Activated CD8-positive, alpha-beta memory T cell treated with anti-CD3 and anti-CD28 coated beads, Interleukin-2, amount 50 U/mL, for 48 hours (primary cell): ENCODE data around the gene STRADB.
"Not testable (repeated sequence)": the region's sequence is repeated elsewhere in the genome, so short reads cannot be mapped to it uniquely, and the experiment has no call there.

Experiments used
- DNase-seq: peaks from one replicate; pipeline ENCODE4 v3.0.0-alpha.2; 2020

Gene STRADB

DNA sequence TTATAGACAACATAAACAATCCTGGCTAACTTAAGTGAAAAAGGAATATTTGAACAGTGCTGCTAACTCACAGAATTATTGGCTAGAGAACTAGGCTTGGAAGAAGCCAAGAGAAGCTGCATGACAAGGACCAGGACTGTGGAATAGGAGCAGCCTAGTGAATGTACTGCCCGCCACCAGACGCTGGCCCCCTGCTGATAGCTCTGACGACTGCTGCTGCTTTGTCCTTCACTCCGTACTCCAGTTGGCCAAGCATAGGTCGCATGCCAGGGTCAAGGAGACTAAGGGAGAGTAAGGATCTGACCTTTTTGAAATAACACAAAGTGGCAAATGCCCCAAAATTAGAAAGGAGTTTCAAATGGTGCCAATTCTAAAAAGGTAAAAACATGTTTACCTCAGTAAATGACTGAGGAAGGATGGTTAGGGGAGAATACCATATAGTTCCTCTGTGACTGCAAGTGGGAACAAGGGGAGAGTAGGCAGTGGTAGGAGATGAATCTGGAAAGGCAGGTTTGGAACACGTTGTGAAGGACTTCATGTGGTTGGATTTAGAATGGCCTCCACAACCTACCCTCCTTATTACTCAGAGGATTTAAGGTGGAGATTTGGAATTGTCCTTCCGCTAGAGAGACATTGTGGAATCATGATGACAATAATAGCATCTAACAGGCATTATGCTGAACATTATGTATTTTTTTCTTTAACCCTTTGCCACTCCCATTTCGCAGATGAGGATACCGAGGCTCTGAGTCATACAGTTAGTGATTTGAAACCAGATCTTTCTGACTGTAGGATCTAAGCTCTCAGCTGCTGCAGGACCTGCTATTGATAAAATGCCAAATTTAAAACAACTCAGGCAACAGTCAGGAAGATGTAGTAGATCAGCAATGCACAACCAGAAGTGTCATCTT lies 19.5 kb downstream of the STRADB start:
- DNase-seq = no peak

GRCh38 chr2:201471732-201472393 lies 20.3 kb downstream of the STRADB start:
- no peak for DNase-seq

- DNase-seq = no peak
Observed at GRCh38 chr2:201472411-201472810, 20.9 kb downstream of the STRADB start.

DNA sequence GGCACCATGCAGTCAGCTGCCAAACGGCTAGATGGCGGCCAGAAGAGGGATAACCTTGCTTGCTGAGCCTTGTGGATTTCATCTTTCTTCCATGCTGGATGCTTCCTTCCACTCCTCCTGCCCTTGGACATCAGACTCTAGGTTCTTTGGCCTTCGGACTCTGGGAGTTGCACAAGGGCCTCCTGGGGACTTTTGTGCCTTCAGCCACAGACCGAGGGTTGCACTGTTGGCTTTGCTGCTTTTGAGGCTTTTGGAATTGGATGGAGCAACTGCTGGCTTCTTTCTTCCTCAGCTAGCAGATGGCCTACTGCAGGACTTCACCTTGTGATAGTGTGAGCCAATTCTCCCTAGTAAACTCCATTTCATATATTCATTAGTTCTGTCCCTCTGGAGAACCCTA lies 31.0 kb downstream of the STRADB start:
- DNase-seq = no peak

DNA sequence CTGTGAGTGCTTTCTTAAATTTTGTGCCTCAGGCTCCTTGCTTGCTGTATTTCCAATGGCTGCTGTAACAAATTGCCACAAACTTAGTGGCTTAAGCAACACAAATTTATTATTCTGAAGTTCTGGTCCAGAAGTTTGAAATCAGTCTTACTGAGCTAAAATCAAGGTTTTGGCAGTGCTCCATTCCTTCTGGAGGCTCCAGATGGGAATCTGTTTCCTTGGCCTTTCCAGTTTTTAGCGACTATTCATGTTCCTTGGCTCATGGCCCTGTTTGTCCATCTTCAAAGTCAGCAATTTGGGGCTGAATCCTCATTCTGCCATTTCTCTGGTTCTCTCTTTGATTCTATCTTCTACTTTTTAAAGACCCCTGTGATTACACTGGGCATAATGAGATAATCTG lies 31.8 kb downstream of the STRADB start:
- no peak for DNase-seq

GRCh38 chr2:201483758-201484157 lies 32.2 kb downstream of the STRADB start:
- not testable (repeated sequence) for DNase-seq

- DNase-seq = no peak
Observed at GRCh38 chr2:201484805-201485204, 33.3 kb downstream of the STRADB start.

GRCh38 chr2:201490291-201490690 lies 38.8 kb downstream of the STRADB start:
- DNase-seq = no peak

DNA sequence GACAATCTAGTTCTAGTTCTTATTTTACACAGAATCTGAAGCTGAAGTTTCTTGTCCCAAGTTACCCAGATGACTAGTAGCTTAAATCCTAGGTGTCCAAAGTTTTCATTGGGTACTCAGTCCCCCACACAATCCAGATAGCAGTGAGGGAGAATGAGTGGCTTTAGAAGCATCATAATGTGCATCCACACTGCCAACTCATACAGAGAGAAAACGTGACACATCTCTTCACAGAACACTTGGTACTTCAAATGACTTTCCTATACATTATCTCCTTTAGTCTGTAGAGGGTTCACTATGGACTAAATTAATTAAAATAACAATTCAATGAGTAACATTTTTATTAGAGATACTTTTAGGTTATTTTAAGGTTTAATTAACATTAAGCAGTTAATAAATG lies 45.2 kb downstream of the STRADB start:
- DNase-seq = no peak

DNA sequence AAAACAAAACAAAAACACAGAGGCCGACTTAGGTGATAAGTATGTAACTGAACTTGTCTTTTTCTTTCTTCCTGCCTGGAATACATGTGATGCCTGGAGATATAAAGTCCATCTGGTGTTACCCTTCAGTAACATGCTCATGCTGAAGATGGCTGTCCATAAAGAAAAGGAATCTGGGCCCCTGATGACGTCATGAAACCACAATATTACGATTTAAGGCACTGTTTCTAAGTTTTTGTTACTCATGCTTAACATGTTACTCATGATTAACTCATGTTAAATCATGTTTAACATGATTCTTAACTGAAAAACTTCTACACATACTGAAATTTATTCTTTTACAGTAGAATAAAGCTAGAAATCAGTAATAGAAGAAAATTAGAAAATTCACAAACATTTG lies 49.0 kb downstream of the STRADB start:
- DNase-seq = no peak

- no peak for DNase-seq
Observed at GRCh38 chr2:201502713-201503112, 51.2 kb downstream of the STRADB start.

- DNase-seq = no peak
Observed at GRCh38 chr2:201507725-201508124, 56.2 kb downstream of the STRADB start.

DNA sequence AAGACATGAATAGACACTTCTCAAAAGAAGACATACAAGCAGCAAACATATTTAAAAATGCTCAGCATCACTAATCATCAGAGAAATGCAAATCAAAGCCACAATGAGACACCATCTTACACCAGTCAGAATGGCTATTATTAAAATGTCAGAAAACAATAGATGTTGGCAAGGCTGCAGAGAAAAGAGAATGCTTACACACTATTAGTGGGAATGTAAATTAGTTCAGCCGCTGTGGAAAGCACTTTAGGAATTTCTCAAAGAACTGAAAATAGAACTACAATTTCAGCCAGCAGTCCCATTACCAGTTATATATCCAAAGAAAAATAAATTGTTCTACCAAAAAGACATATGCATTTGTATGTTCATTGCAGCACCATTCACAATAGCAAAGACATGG lies 61.7 kb downstream of the STRADB start:
- no peak for DNase-seq

DNA sequence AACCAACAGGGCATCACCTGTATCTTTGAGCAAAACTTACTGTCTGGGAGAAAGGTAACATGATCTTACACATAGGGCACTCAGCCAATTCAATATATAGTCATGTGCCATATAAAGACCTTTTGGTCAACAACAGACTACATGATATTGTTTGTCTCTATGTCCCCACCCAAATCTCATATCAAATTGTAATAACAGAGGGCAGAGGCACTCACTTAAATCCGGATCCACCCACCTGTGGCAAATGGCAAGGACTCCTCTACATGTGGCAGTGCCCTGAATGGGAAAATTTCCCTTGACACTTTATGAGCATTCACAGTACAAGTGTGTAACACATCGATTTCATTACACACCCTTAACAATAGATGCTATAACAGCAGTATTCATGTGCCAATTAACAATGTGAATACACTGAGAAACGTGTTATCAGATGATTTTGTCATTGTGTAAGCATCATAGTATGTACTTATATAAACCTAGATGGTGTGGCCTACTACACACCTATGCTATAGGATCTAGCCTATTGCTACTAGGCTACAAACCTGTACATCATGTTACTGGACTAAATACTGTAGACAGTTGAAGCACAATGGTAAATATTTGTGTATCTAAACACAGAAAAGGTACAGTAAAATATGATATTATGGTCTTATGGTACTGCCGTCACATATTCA lies 64.2 kb downstream of the STRADB start:
- no peak for DNase-seq

GRCh38 chr2:201517094-201517493 lies 65.6 kb downstream of the STRADB start:
- DNase-seq = no peak

DNA sequence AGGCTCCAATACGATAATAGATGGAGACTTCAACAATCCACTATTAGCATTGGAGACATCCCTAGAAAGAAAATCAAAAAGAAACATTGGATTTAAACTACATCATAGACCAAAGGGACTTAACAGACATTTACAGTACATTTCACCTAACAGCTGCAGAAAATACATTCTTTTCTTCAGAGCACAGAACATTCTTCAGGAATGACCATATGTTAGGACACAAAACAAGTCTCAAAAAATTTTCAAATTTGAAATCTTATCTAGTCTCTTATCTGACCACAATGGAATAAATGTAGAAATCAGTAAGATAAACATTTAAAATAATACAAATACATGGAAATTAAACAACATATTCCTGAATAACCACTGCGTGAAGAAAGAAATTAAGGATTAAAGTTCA lies 68.7 kb downstream of the STRADB start:
- DNase-seq = no peak

DNA sequence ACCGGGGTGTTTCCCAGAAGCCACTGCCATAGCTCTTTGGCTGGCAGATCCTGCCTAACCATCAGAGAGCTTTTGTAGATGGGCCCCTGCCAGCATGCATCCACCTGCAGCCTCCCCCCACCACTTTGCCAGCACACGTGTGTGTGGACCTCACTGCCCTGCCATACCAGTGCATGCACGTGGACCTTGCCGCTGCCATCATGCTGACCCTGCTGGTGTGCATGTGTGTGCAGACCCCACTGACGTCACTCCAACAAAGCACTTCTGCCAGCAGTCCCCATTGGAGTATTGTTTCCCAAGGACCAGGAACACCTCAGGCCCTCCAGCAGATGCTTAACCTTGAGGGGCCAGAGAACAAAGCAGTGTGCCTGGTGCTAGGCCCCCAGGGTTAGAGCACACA lies 71.4 kb downstream of the STRADB start:
- DNase-seq = no peak

GRCh38 chr2:201523506-201523905 lies 72.0 kb downstream of the STRADB start:
- no peak for DNase-seq
